Measurements from ENCODE around the gene MPEG1. TPM values are rescaled to one million over a fixed set of nuclear protein-coding genes. Genes with fewer than 3 reads are reported as not detected.

MPEG1 gene
- total and polyA plus RNA-seq, 12 donors: 2.9 to 45.9 (median 5.9) TPM

- DNase-seq (peak in 1 of 2 donors; percentile 37), ATAC-seq (peak in 6 of 8 donors; percentile 32 to 58 (median 50))
- H3K27ac ChIP-seq: peak overlapping the region in 5 of 10 donors; percentile 16 to 69 (median 53)
- H3K36me3 ChIP-seq: peaks cover 0 to 28% (median 0%) of the 10 kb centered on the region in 9 donors
- TF ChIP-seq CTCF (IDR thresholded peaks at IDR 0.05): peak; percentile 53 to 83 (median 76)
- 7 to 20% methylated on average over 5 of the region's 5 CpGs for WGBS, 2 donors
- intact Hi-C loops (cut with DNase I): loop anchor here (1.0 to 10.0 kb wide), 8 partner anchors 33 to 79 kb away; partner anchors contain the start of gene DTX4 (in 5 of the 10)
- H3K27me3 ChIP-seq: peaks cover 0 to 3% (median 0%) of the 10 kb centered on the region in 7 donors
- no peaks in the 10 kb centered on the region for H3K9me3 ChIP-seq
- peaks cover 0 to 32% (median 9%) of the 10 kb centered on the region in 9 donors for H3K4me1 ChIP-seq
- peak overlapping the region in 5 of 10 donors; percentile 22 to 58 (median 37) for H3K4me3 ChIP-seq
These were observed 4.7 kb downstream of the MPEG1 start for GRCh38 chr11:59207988-59208451.

GRCh38 chr11:59206635-59207034 is 6.1 kb downstream of the MPEG1 start:
- ATAC-seq: peak in 4 of 8 donors; percentile 36 to 59 (median 50)
- intact Hi-C loops (cut with DNase I): loop anchor here in 9 of 10 donors (2.0 to 10.0 kb wide), 7 partner anchors 32 to 81 kb away; partner anchors contain the start of gene DTX4 (in 4 of the 9)
- H3K27ac ChIP-seq: no peak overlapping the region
- TF ChIP-seq CTCF (IDR thresholded peaks at IDR 0.05): peak; percentile 15 to 64 (median 51)
- H3K4me1 ChIP-seq: peaks cover 0 to 29% (median 9%) of the 10 kb centered on the region in 9 donors
- peaks cover 0 to 41% (median 0%) of the 10 kb centered on the region in 9 donors for H3K36me3 ChIP-seq
- H3K9me3 ChIP-seq: no peaks in the 10 kb centered on the region
- no peak overlapping the region for H3K4me3 ChIP-seq
- peak in 1 of 2 donors; percentile 34 for DNase-seq
- H3K27me3 ChIP-seq: no peaks in the 10 kb centered on the region
- 57 to 61% methylated on average over 4 of the region's 4 CpGs for WGBS, 2 donors

GRCh38 chr11:59205648-59206047 is 7.1 kb downstream of the MPEG1 start:
- Histone ChIP-seq H3K36me3 (peaks cover 0 to 49% (median 0%) of the 10 kb centered on the region in 9 donors), H3K27me3 (no peaks in the 10 kb centered on the region), H3K4me1 (peaks cover 0 to 32% (median 9%) of the 10 kb centered on the region in 9 donors), H3K4me3 (no peak overlapping the region), H3K9me3 (no peaks in the 10 kb centered on the region), H3K27ac (no peak overlapping the region)
- intact Hi-C loops (cut with DNase I): loop anchor here in 9 of 10 donors (2.0 to 10.0 kb wide), 7 partner anchors 31 to 82 kb away; partner anchors contain the start of gene DTX4 (in 4 of the 9)
- 89 to 92% methylated on average over 7 of the region's 7 CpGs for WGBS, 2 donors
- no peak for ATAC-seq
- no peak for DNase-seq
- no peak for TF ChIP-seq CTCF (IDR thresholded peaks at IDR 0.05)

- no peak overlapping the region for H3K4me3 ChIP-seq
- no peaks in the 10 kb centered on the region for H3K27me3 ChIP-seq
- no peak for TF ChIP-seq CTCF (IDR thresholded peaks at IDR 0.05)
- no peak for DNase-seq
- no peaks in the 10 kb centered on the region for H3K9me3 ChIP-seq
- no peak for ATAC-seq
- peaks cover 0 to 58% (median 0%) of the 10 kb centered on the region in 9 donors for H3K36me3 ChIP-seq
- intact Hi-C loops (cut with DNase I): loop anchor here in 7 of 10 donors (5.0 to 10.0 kb wide), 4 partner anchors 32 to 83 kb away; partner anchors contain the start of gene DTX4 (in 2 of the 7)
- peaks cover 0 to 39% (median 13%) of the 10 kb centered on the region in 9 donors for H3K4me1 ChIP-seq
- 97 to 99% methylated on average over 3 of the region's 3 CpGs for WGBS, 2 donors
- H3K27ac ChIP-seq: no peak overlapping the region
These were observed 8.0 kb downstream of the MPEG1 start for GRCh38 chr11:59204746-59205145.

Measured in heart right ventricle (tissue), 16 donors.